Measurements from ENCODE around the gene FANCC. TPM values are rescaled to one million over a fixed set of nuclear protein-coding genes. Genes with fewer than 3 reads are reported as not detected.
A peak's percentile ranks its signal among the peaks of the same experiment; 100 is the strongest.

Gene FANCC
- total and polyA plus RNA-seq, 2 experiments from 2014 or later: 13.1 to 15.6 TPM

DNA sequence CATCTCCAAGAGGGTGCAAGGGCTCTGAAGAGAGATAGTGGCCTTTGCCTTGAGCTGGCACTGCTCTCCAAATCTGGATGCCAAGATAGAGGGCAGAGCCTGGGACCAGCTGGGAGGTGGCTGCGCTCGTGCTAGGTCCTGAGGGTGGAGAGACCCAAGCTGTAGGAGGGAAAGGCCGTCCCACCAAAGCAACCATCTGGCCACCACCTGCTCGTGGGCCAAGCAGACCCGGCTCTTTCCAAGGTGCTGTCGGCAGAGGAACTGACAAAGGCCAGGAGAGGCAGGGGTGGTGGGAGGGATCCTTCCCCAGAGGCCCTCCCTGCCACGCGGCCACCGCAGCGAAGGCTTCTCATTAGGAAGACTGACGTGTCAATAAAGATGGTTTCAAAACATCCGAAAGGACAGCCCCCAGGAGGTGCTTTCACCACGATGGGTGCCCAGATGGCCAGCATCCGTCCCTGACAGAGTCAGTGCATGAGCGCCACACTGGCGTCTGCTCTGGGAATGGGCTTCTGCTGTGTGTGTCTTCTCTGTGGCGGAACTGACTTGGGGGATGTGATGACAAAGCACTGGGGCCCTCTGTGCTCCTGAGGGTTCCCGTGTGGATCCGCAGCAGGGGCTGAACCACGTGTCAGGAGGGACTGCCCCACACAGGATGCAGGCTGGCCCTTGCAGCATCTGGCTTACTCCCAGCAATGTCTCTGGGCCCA is 213.5 kb downstream of the FANCC start:
- Histone ChIP-seq H3K9me3 (ENCODE audit: low read depth) (no peaks in the 10 kb centered on the region), H3K4me3 (no peak overlapping the region), H3K4me1 (ENCODE audit: insufficient read depth) (peaks cover 20% of the 10 kb centered on the region), H2AFZ (no peak overlapping the region), H3K27ac (no peak overlapping the region), H3K79me2 (no peaks in the 10 kb centered on the region), H3K27me3 (no peaks in the 10 kb centered on the region), H3K9me2 (replicated peaks; ENCODE audit: insufficient read depth) (no peaks in the 10 kb centered on the region), H3K4me2 (no peak overlapping the region), H4K20me1 (ENCODE audit: insufficient read depth, poor library complexity, severe bottlenecking) (no peaks in the 10 kb centered on the region), H3K36me3 (replicated peaks; ENCODE audit: insufficient read depth, low read depth) (no peaks in the 10 kb centered on the region)
- no peak for DNase-seq (ENCODE audit: low spot score)
- WGBS (ENCODE audit: low lambda C conversion rate, missing lambda C conversion rate): 77% methylated on average over 20 of the region's 20 CpGs
- no peak for TF ChIP-seq EZH2 (IDR thresholded peaks at IDR 0.05; ENCODE audit: borderline replicate concordance)
- no peak for TF ChIP-seq CTCF (IDR thresholded peaks at IDR 0.05; ENCODE audit: poor library complexity)
- no peak for TF ChIP-seq EZH2phosphoT487 (IDR thresholded peaks at IDR 0.05; ENCODE audit: low read depth, severe bottlenecking, unreplicated experiment)

DNA sequence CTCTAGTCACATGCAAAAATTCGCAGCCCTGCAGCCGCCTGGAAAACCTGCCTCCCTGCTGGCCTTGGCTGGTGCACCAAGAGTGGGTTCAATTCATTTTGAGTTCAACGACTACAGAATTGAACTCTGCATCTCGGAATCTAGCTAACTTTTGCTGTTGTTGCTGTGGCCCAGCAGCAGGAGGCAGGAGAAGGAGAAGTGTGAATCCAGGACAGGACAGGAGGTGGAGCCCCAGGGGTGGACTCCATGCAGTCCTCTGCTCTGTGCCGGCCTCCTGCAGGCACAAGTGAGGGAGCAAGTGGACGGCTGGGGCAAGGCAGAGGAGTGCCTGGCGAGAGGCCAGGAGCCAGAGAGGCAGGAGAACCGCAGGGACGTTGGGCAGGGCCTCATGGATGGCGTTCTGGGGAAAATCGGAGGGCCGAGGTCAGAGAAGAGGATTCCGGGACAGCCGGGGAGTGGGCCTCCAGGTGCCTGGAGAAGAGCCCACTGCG is 214.2 kb downstream of the FANCC start:
- no peaks in the 10 kb centered on the region for H3K79me2 ChIP-seq
- H3K4me1 ChIP-seq (ENCODE audit: insufficient read depth): peaks cover 24% of the 10 kb centered on the region
- no peak overlapping the region for H3K4me3 ChIP-seq
- H2AFZ ChIP-seq: no peak overlapping the region
- H3K27me3 ChIP-seq: no peaks in the 10 kb centered on the region
- WGBS (ENCODE audit: low lambda C conversion rate, missing lambda C conversion rate): 86% methylated on average over 15 of the region's 15 CpGs
- H3K27ac ChIP-seq: no peak overlapping the region
- no peaks in the 10 kb centered on the region for H3K36me3 ChIP-seq (replicated peaks; ENCODE audit: insufficient read depth, low read depth)
- no peak for TF ChIP-seq EZH2 (IDR thresholded peaks at IDR 0.05; ENCODE audit: borderline replicate concordance)
- no peak for TF ChIP-seq CTCF (IDR thresholded peaks at IDR 0.05; ENCODE audit: poor library complexity)
- no peak for TF ChIP-seq EZH2phosphoT487 (IDR thresholded peaks at IDR 0.05; ENCODE audit: low read depth, severe bottlenecking, unreplicated experiment)
- no peaks in the 10 kb centered on the region for H3K9me3 ChIP-seq (ENCODE audit: low read depth)
- H3K4me2 ChIP-seq: no peak overlapping the region
- H4K20me1 ChIP-seq (ENCODE audit: insufficient read depth, poor library complexity, severe bottlenecking): no peaks in the 10 kb centered on the region
- DNase-seq (ENCODE audit: low spot score): no peak
- no peaks in the 10 kb centered on the region for H3K9me2 ChIP-seq (replicated peaks; ENCODE audit: insufficient read depth)

GRCh38 chr9:95102572-95102971 is 214.9 kb downstream of the FANCC start:
- Histone ChIP-seq H3K79me2 (peaks cover under 1% of the 10 kb centered on the region), H3K27ac (peak overlapping the region; percentile 37), H3K27me3 (no peaks in the 10 kb centered on the region), H3K9me3 (ENCODE audit: low read depth) (no peaks in the 10 kb centered on the region), H3K4me2 (no peak overlapping the region), H3K4me3 (no peak overlapping the region), H3K9me2 (replicated peaks; ENCODE audit: insufficient read depth) (no peaks in the 10 kb centered on the region), H3K36me3 (replicated peaks; ENCODE audit: insufficient read depth, low read depth) (no peaks in the 10 kb centered on the region), H2AFZ (no peak overlapping the region), H4K20me1 (ENCODE audit: insufficient read depth, poor library complexity, severe bottlenecking) (no peaks in the 10 kb centered on the region), H3K4me1 (ENCODE audit: insufficient read depth) (peaks cover 25% of the 10 kb centered on the region)
- 82% methylated on average over 18 of the region's 18 CpGs for whole genome bisulfite sequencing (ENCODE audit: low lambda C conversion rate, missing lambda C conversion rate)
- DNase-seq (ENCODE audit: low spot score): no peak
- TF ChIP-seq EZH2 (IDR thresholded peaks at IDR 0.05; ENCODE audit: borderline replicate concordance) (no peak), EZH2phosphoT487 (IDR thresholded peaks at IDR 0.05; ENCODE audit: low read depth, severe bottlenecking, unreplicated experiment) (no peak), CTCF (IDR thresholded peaks at IDR 0.05; ENCODE audit: poor library complexity) (no peak)
